ENCODE results near the gene PIK3AP1.

- TF ChIP-seq CTCF (IDR thresholded peaks at IDR 0.05; ENCODE audit: low read depth, low read length, missing input control), result no peak
- TF ChIP-seq YY1 (IDR thresholded peaks at IDR 0.05), result peak; percentile 22
These were observed 5.5 kb downstream of the PIK3AP1 start for GRCh38 chr10:96714746-96715255.
